Sigmoid colon (tissue), 3 donors: ENCODE results near the gene CHI3L1.

ENCODE experiments used
- CTCF ChIP-seq, 4 experiments: fragments of 450-650 bp in 3 of 4; fragments of 200-600 bp in 1 of 4; IDR thresholded peaks; one replicate each; pipeline ENCODE4 v1.5.1; 2016 to 2019; ENCODE audit warnings: antibody characterized with exemption in 4 of 4, mild to moderate bottlenecking in 3 of 4, moderate library complexity in 2 of 4
- POLR2A ChIP-seq, 2 donors: fragments of 450-650 bp; IDR thresholded peaks; one replicate each; pipeline ENCODE4 v1.6.1; 2016; ENCODE audit warnings: antibody characterized with exemption in 2 of 2, mild to moderate bottlenecking in 2 of 2, moderate library complexity in 2 of 2

- no peak for TF ChIP-seq CTCF (IDR thresholded peaks at IDR 0.05)
- no peak for TF ChIP-seq POLR2A (IDR thresholded peaks at IDR 0.05)
Observed at GRCh38 chr1:203219934-203220333, 33.4 kb upstream of the CHI3L1 start.
